Measurements from ENCODE around the gene KRTAP3-3.
"Not testable (repeated sequence)": the region's sequence is repeated elsewhere in the genome, so short reads cannot be mapped to it uniquely, and the experiment has no call there.

DNA sequence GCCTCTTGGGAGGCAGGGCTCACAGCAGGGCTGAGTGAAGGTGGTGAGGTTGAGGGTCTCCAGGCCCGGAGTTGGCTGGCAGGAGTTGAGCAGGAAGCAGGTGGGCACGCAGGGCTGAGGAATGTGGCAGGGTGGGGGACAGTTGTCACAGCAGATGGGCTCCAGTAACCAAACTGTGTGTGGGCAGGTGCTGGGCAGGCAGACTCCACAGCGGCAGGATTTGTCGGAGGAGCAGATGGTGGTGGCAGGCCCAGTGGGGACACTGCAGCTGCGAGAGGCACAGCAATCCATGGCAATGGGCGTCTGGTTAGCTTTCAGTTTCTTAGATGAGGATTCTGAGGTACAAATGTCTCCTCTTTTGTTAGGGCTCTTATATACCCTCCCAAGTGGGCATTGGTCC lies 5.6 kb upstream of the KRTAP3-3 start, which contains the start of gene KRTAP3-2:
- TF ChIP-seq, protein P1, sequence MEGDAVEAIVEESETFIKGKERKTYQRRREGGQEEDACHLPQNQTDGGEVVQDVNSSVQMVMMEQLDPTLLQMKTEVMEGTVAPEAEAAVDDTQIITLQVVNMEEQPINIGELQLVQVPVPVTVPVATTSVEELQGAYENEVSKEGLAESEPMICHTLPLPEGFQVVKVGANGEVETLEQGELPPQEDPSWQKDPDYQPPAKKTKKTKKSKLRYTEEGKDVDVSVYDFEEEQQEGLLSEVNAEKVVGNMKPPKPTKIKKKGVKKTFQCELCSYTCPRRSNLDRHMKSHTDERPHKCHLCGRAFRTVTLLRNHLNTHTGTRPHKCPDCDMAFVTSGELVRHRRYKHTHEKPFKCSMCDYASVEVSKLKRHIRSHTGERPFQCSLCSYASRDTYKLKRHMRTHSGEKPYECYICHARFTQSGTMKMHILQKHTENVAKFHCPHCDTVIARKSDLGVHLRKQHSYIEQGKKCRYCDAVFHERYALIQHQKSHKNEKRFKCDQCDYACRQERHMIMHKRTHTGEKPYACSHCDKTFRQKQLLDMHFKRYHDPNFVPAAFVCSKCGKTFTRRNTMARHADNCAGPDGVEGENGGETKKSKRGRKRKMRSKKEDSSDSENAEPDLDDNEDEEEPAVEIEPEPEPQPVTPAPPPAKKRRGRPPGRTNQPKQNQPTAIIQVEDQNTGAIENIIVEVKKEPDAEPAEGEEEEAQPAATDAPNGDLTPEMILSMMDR (conservative IDR thresholded peaks at IDR 0.05; ENCODE audit: low read depth, low read length), result not testable (repeated sequence)
- TF ChIP-seq, protein P2, sequence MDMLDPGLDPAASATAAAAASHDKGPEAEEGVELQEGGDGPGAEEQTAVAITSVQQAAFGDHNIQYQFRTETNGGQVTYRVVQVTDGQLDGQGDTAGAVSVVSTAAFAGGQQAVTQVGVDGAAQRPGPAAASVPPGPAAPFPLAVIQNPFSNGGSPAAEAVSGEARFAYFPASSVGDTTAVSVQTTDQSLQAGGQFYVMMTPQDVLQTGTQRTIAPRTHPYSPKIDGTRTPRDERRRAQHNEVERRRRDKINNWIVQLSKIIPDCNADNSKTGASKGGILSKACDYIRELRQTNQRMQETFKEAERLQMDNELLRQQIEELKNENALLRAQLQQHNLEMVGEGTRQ (IDR thresholded peaks at IDR 0.05; ENCODE audit: low read depth, low read length), result not testable (repeated sequence)
- not testable (repeated sequence) for TF ChIP-seq FOS (IDR thresholded peaks at IDR 0.05; ENCODE audit: low read depth, low read length); MXI1 (IDR thresholded peaks at IDR 0.05; ENCODE audit: borderline replicate concordance, low read depth, low read length); RFX5 (IDR thresholded peaks at IDR 0.05; ENCODE audit: low read depth, low read length); MAFK (IDR thresholded peaks at IDR 0.05; ENCODE audit: low read depth, low read length)
